Placental pericyte (primary cell): ENCODE results near the gene RIMS3. TPM values are rescaled to one million over a fixed set of nuclear protein-coding genes. Genes with fewer than 3 reads are reported as not detected.

Experiments
- total RNA-seq: library from RNA; depleted of rRNA; stranded (reverse); fragments of >200 nt; gene quantifications from 2 replicates; pipeline ENCODE4 v1.2.3, GENCODE V29; 2012

The RIMS3 gene
- 0.14 and 0.66 TPM in 2 replicates for total RNA-seq

DNA sequence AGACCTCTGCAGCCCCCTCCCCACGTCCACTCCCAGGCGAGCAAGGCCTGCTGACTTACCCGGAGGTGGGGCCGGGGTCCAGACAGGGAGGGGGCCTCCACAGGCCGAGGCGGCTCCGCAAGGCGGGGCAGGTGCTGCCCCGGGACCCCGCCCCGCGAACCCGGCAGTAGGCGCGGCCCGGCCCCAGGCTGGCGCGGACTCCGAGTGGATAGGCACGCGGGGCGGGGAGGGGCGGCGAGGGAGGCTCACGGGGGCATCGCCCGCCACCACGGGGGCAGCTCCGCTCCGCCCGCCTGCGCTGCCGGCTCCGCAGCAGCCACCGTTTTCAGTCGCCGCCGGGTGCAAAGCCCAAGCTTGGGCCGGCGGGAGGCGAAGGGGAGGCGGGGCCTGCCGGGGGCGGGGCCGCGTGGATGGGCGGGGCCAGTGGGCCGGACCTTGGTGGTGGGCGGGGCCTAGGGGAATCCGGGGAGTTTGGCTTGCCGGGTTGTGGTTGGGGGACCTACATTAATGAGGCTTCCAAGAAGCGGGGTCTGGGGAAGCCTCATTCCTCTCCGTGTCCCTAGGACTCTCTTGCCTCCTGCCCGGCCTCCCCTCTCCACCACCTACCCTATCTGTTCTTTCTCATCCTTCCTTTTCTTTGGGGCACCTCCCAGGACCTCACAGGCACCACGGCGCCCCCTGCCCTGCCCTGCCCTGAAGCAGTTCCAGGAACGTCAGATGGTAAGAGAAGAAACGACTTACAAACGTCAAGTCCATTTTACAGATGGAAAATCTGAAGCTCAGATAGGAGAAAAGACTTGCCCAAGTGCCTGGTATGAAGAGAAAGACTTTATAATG is at the start of gene RIMS3:
Gene RIMS3, minus strand, starts transcription at position 348 of the 837 bp plus-strand sequence. CDS start 23,757 bp downstream, outside the sequence.

DNA sequence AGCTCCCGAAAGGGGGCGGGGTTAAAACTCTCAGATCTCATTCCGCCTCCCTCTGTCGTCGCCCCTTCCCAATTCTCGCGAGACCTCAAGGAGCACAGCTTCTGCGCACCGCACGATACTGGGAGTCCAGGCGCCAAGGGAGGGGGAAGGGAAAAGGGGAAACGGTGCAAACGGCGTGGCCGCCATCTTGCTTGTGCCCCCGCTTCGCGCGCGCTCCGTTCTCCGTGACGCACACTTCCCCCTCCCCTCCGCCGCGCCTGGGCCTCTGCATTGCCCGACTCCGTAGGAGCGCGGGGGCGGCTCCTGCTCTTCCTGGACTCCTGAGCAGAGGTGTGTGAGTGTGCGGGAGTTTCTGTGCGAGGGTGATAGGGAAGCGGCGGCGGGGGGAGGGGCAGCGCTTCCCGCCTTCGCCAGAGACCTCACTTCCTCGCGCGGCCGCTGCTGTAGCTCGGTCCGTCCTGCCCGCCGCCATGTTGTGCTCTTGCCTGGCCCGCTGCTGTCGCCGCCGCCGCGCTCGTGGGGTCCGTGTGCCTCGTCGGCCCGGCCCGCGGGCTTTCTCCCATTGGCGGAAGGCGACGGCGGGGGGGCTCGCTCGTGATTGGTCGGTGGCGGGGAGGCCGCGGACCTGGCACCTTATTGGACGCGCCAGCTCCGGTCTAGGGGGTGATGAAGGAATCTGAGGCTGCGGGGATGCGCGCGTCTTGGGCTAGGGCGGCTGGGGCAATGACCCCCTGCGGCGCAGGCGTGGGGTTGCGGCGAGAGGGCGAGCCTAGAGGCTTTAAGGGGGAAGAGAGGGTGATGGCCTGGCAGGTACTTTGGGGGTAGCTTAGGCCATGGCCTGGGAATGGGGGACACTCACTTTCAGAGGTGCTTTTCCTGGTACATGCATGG is 26.3 kb upstream of the RIMS3 start, which contains the start of gene NFYC:
Gene NFYC, plus strand, starts transcription at position 167 of the 891 bp plus-strand sequence. CDS start 47,140 bp downstream, outside the sequence.

Other genes starting within 250 kb of the RIMS3 start
- 3.5 and 13.2 TPM in 2 replicates for gene ZFP69B, start 215.2 kb downstream of the RIMS3 start, total RNA-seq
- gene ZFP69, start 188.4 kb downstream of the RIMS3 start, total RNA-seq: 1.3 and 4.0 TPM in 2 replicates
- 5.0 and 12.3 TPM in 2 replicates for gene EXO5, start 156.9 kb downstream of the RIMS3 start, total RNA-seq
- gene ZNF684, start 134.0 kb downstream of the RIMS3 start, total RNA-seq: 1.8 and 4.3 TPM in 2 replicates
- gene NFYC, start 26.0 kb upstream of the RIMS3 start, total RNA-seq: 22.1 and 41.1 TPM in 2 replicates
- under 0.01 TPM in 1 of 2 replicates, not detected in the other for gene KCNQ4, start 118.1 kb upstream of the RIMS3 start, total RNA-seq
- 1.8 and 10.2 TPM in 2 replicates for gene CITED4, start 196.7 kb upstream of the RIMS3 start, total RNA-seq